OCI-LY3 (cell line): ENCODE results near the gene RTP1.

ENCODE experiments used
- H2AFZ ChIP-seq: fragments of 200-600, 300-600 bp; shearing (Covaris generic); 2 replicates; pipeline ENCODE4 v1.6.0; 2014; ENCODE audit warnings: antibody characterized with exemption, low read depth, low read length
- H3K27ac ChIP-seq: fragments of 200-600, 300-600 bp; sonication (generic); 2 replicates; pipeline ENCODE4 v1.5.1; 2014; ENCODE audit warnings: mild to moderate bottlenecking, low read length, moderate library complexity, mixed read lengths
- H3K27me3 ChIP-seq: fragments of 200-600, 300-600 bp; sonication (generic); 2 replicates; pipeline ENCODE4 v1.6.1; 2014; ENCODE audit warnings: low read depth, low read length, mixed read lengths
- H3K36me3 ChIP-seq: fragments of 200-600, 300-600 bp; sonication (generic); replicated peaks from 2 replicates; pipeline ENCODE3; 2014; ENCODE audit warnings: low read depth, low read length, mixed read lengths
- H3K4me1 ChIP-seq: fragments of 300-600, 200-600 bp; sonication (generic); 2 replicates; pipeline ENCODE4 v1.6.1; 2014; ENCODE audit warnings: low read length, mixed read lengths
- H3K4me2 ChIP-seq: fragments of 200-600, 300-600 bp; sonication (generic); 2 replicates; pipeline ENCODE4 v1.6.1; 2014; ENCODE audit warnings: low read length, mixed read lengths
- H3K4me3 ChIP-seq: fragments of 300-600, 200-600 bp; sonication (generic); 2 replicates; pipeline ENCODE4 v1.5.1; 2014; ENCODE audit warnings: antibody characterized with exemption, mild to moderate bottlenecking, low read length, moderate library complexity
- H3K79me2 ChIP-seq: fragments of 300-600, 200-600 bp; shearing (Covaris generic); 2 replicates; pipeline ENCODE4 v1.6.1; 2014; ENCODE audit warnings: mild to moderate bottlenecking, low read length, mixed read lengths
- H3K9ac ChIP-seq: fragments of 300-600, 200-600 bp; shearing (Covaris generic); 2 replicates; pipeline ENCODE4 v1.6.0; 2014; ENCODE audit warnings: mild to moderate bottlenecking, low read length, moderate library complexity
- H3K9me3 ChIP-seq: fragments of 200-600, 300-600 bp; shearing (Covaris generic); 2 replicates; pipeline ENCODE4 v1.6.1; 2014; ENCODE audit warnings: low read length, mixed read lengths; ENCODE audit not compliant: insufficient read depth
- H4K20me1 ChIP-seq: fragments of 200-600, 300-600 bp; sonication (generic); 2 replicates; pipeline ENCODE4 v1.6.1; 2016; ENCODE audit warnings: low read length, mixed read lengths; ENCODE audit not compliant: insufficient read depth
- CTCF ChIP-seq: fragments of 200-600, 300-600 bp; sonication (generic); IDR thresholded peaks from 2 replicates; pipeline ENCODE4 v1.5.1; 2014; ENCODE audit warnings: antibody characterized with exemption, low read length, low read depth
- EZH2phosphoT487 ChIP-seq: fragments of 200-600 bp; shearing (Covaris generic); IDR thresholded peaks from 2 replicates; pipeline ENCODE4 v1.6.1; 2018; ENCODE audit warnings: antibody characterized with exemption, mixed run types, low read depth

Gene RTP1

GRCh38 chr3:187186801-187187421 is 10.4 kb upstream of the RTP1 start:
- Histone ChIP-seq H4K20me1 (no peaks in the 10 kb centered on the region), H3K4me2 (no peak overlapping the region), H3K4me3 (no peak overlapping the region), H3K79me2 (no peaks in the 10 kb centered on the region), H3K9me3 (no peaks in the 10 kb centered on the region), H3K27ac (no peak overlapping the region), H3K36me3 (no peaks in the 10 kb centered on the region), H3K27me3 (peaks cover 20% of the 10 kb centered on the region), H3K9ac (no peak overlapping the region), H2AFZ (no peak overlapping the region), H3K4me1 (peaks cover 18% of the 10 kb centered on the region)
- TF ChIP-seq CTCF (no peak), EZH2phosphoT487 (no peak)

GRCh38 chr3:187188931-187189330 is 8.4 kb upstream of the RTP1 start:
- no peak overlapping the region for H3K4me2 ChIP-seq
- no peak overlapping the region for H3K9ac ChIP-seq

GRCh38 chr3:187191271-187191670 is 6.0 kb upstream of the RTP1 start:
- Histone ChIP-seq H3K4me1 (peaks cover 10% of the 10 kb centered on the region; the same call in 1 of the 2 replicates), H3K9me3 (no peaks in the 10 kb centered on the region), H3K4me3 (no peak overlapping the region), H3K79me2 (no peaks in the 10 kb centered on the region), H3K27ac (no peak overlapping the region), H4K20me1 (no peaks in the 10 kb centered on the region), H3K4me2 (no peak overlapping the region), H3K9ac (no peak overlapping the region), H3K36me3 (no peaks in the 10 kb centered on the region), H3K27me3 (peaks cover 28% of the 10 kb centered on the region), H2AFZ (no peak overlapping the region)
- no peak for TF ChIP-seq CTCF
- TF ChIP-seq EZH2phosphoT487 = no peak

More at GRCh38 chr3:187188931-187189330, 8.4 kb upstream of the RTP1 start:
- Histone ChIP-seq H3K79me2 (no peaks in the 10 kb centered on the region), H3K4me3 (no peak overlapping the region), H3K36me3 (no peaks in the 10 kb centered on the region), H3K9me3 (no peaks in the 10 kb centered on the region), H3K27me3 (peaks cover 28% of the 10 kb centered on the region), H4K20me1 (no peaks in the 10 kb centered on the region), H2AFZ (no peak overlapping the region), H3K27ac (no peak overlapping the region), H3K4me1 (peaks cover 10% of the 10 kb centered on the region)
- TF ChIP-seq EZH2phosphoT487 (no peak), CTCF (no peak)

- Histone ChIP-seq H3K9ac (no peak overlapping the region), H3K9me3 (no peaks in the 10 kb centered on the region), H3K36me3 (no peaks in the 10 kb centered on the region), H2AFZ (no peak overlapping the region), H4K20me1 (no peaks in the 10 kb centered on the region), H3K27me3 (peaks cover 23% of the 10 kb centered on the region), H3K4me3 (no peak overlapping the region), H3K4me2 (no peak overlapping the region), H3K79me2 (no peaks in the 10 kb centered on the region), H3K4me1 (peaks cover 9% of the 10 kb centered on the region), H3K27ac (no peak overlapping the region)
- TF ChIP-seq EZH2phosphoT487 (no peak), CTCF (no peak)
Observed at GRCh38 chr3:187193181-187193580, 4.1 kb upstream of the RTP1 start.
